Common myeloid progenitor, CD34-positive (primary cell): ENCODE measurements around the gene FBLN7.
"Not testable (repeated sequence)": the region's sequence is repeated elsewhere in the genome, so short reads cannot be mapped to it uniquely, and the experiment has no call there.

Experiments used
- CTCF ChIA-PET: fragments of 350-600 bp; sonication (Branson Sonifier 250); formaldehyde crosslinking; loops from one replicate; lab custom pipeline; 2021; ENCODE audit warnings: antibody characterized with exemption; lab: Charles Lee
- POLR2A ChIA-PET: fragments of 350-600 bp; sonication (Branson Sonifier 250); formaldehyde crosslinking; loops from one replicate; lab custom pipeline; 2021; ENCODE audit warnings: antibody characterized with exemption; lab: Charles Lee
- DNase-seq, 3 donors: peaks; one replicate each; pipeline versions ENCODE4 v3.0.0 to v3.0.0-alpha.2; 2013
- H3K27ac ChIP-seq, 2 experiments: 1 replicate in 1 of 2; 2 replicates in 1 of 2; pipeline ENCODE4 v1.7.0; 2013; ENCODE audit warnings: inconsistent platforms in 2 of 2, low read length in 2 of 2, mild to moderate bottlenecking in 2 of 2, low read depth in 1 of 2, moderate library complexity in 1 of 2; ENCODE audit not compliant: severe bottlenecking in 2 of 2, insufficient read depth in 1 of 2, poor library complexity in 1 of 2
- H3K27me3 ChIP-seq, 5 experiments: replicated peaks in 2 of 5; 1 replicate in 3 of 5; 2 replicates in 2 of 5; pipeline versions ENCODE4 v1.6.1 to v1.7.0; 2013; ENCODE audit warnings: low read length in 4 of 5, mild to moderate bottlenecking in 2 of 5, moderate library complexity in 2 of 5, inconsistent platforms in 1 of 5; ENCODE audit not compliant: insufficient read depth in 5 of 5, control insufficient read depth in 4 of 5
- H3K36me3 ChIP-seq, 4 experiments: 1 replicate in 2 of 4; 2 replicates in 2 of 4; pipeline versions ENCODE4 v1.6.1 to v1.7.0; 2013; ENCODE audit warnings: low read length in 3 of 4, control low read depth in 1 of 4, mild to moderate bottlenecking in 1 of 4; ENCODE audit not compliant: control insufficient read depth in 4 of 4, insufficient read depth in 4 of 4
- H3K4me1 ChIP-seq, 4 experiments: 1 replicate in 3 of 4; 2 replicates in 1 of 4; pipeline versions ENCODE4 v1.6.1 to v1.7.1; 2013; ENCODE audit warnings: low read length in 3 of 4, mild to moderate bottlenecking in 3 of 4, control low read depth in 1 of 4, inconsistent platforms in 1 of 4, moderate library complexity in 1 of 4; ENCODE audit not compliant: control insufficient read depth in 4 of 4, insufficient read depth in 4 of 4; ENCODE audit errors: control extremely low read depth in 1 of 4
- H3K4me3 ChIP-seq, 7 experiments: 1 replicate in 4 of 7; 2 replicates in 3 of 7; pipeline versions ENCODE4 v1.5.1 to v1.7.0; 2013; ENCODE audit warnings: mild to moderate bottlenecking in 7 of 7, low read length in 6 of 7, moderate library complexity in 6 of 7, inconsistent platforms in 2 of 7, low read depth in 2 of 7, control low read depth in 1 of 7; ENCODE audit not compliant: insufficient read depth in 4 of 7, control insufficient read depth in 1 of 7; ENCODE audit errors: extremely low read depth in 1 of 7
- H3K9me3 ChIP-seq, 5 experiments: 1 replicate in 4 of 5; 2 replicates in 1 of 5; pipeline versions ENCODE4 v1.6.1 to v1.7.1; 2013; ENCODE audit warnings: low read length in 4 of 5, mild to moderate bottlenecking in 2 of 5, inconsistent platforms in 1 of 5, low read depth in 1 of 5, moderate library complexity in 1 of 5; ENCODE audit not compliant: control insufficient read depth in 4 of 5, insufficient read depth in 2 of 5; ENCODE audit errors: control extremely low read depth in 1 of 5
- WGBS: methylation state at CpG from one replicate; pipeline ENCODE4 v1.1.5; 2013; ENCODE audit not compliant: insufficient coverage; 5-methylcytosine and 5-hydroxymethylcytosine counted together

Gene FBLN7

DNA sequence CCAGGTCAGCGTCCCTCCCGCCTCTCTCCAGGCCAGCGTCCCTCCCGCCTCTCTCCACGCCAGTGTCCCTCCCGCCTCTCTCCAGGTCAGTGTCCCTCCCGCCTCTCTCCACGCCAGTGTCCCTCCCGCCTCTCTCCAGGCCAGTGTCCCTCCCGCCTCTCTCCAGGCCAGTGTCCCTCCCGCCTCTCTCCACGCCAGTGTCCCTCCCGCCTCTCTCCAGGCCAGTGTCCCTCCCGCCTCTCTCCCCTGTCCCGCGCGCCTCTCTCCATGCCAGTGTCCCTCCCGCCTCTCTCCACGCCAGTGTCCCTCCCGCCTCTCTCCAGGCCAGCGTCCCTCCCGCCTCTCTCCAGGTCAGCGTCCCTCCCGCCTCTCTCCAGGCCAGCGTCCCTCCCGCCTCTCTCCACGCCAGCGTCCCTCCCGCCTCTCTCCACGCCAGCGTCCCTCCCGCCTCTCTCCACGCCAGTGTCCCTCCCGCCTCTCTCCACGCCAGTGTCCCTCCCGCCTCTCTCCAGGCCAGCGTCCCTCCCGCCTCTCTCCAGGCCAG, 1.5 kb downstream of the FBLN7 start:
- Histone ChIP-seq H3K4me1 (peaks cover 3 to 19% (median 13%) of the 10 kb centered on the region in 4 experiments), H3K4me3 (peak overlapping the region in 1 of 7 experiments; percentile 11), H3K27me3 (peaks cover 0 to 48% (median 22%) of the 10 kb centered on the region in 5 experiments)
- H3K9me3 ChIP-seq, CTCF ChIA-PET, POLR2A ChIA-PET, H3K27ac ChIP-seq, H3K36me3 ChIP-seq, DNase-seq: not testable (repeated sequence)
- WGBS: 8% methylated on average over 21 of the region's 38 CpGs

DNA sequence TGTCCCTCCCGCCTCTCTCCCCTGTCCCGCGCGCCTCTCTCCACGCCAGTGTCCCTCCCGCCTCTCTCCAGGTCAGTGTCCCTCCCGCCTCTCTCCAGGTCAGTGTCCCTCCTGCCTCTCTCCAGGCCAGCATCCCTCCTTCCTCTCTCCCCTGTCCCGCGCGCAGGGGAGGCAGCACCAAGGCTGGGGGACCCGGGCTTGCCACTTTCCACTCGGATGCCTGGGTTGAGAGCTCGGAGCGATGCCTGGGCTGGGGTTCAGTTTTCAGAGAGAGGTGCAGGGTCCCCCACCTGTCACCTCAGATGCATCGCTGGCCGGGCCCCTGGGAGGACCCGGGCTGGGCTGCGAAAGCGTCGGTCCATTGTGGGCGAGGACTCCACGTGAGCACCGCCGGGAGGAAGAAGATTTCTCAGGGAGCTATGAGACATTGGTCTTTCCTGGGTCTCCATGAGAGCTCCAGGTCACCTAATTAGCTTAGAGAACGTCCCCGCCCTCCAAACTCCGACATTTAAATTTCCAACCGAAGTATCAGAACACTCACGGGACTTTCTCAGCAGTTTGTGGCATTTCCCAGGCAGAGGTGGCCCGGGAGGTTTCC, 2.1 kb downstream of the FBLN7 start:
- whole genome bisulfite sequencing: 15% methylated on average over 23 of the region's 30 CpGs
- Histone ChIP-seq H3K36me3 (no peaks in the 10 kb centered on the region), H3K27ac (no peak overlapping the region), H3K9me3 (peaks cover 0 to 8% (median 0%) of the 10 kb centered on the region in 5 experiments), H3K4me3 (peak overlapping the region in 2 of 7 experiments; percentile 11 to 19), H3K4me1 (peaks cover 3 to 19% (median 13%) of the 10 kb centered on the region in 4 experiments), H3K27me3 (peaks cover 0 to 48% (median 22%) of the 10 kb centered on the region in 5 experiments)
- ChIA-PET POLR2A (no interaction called here), CTCF (no interaction called here)
- no peak for DNase-seq

DNA sequence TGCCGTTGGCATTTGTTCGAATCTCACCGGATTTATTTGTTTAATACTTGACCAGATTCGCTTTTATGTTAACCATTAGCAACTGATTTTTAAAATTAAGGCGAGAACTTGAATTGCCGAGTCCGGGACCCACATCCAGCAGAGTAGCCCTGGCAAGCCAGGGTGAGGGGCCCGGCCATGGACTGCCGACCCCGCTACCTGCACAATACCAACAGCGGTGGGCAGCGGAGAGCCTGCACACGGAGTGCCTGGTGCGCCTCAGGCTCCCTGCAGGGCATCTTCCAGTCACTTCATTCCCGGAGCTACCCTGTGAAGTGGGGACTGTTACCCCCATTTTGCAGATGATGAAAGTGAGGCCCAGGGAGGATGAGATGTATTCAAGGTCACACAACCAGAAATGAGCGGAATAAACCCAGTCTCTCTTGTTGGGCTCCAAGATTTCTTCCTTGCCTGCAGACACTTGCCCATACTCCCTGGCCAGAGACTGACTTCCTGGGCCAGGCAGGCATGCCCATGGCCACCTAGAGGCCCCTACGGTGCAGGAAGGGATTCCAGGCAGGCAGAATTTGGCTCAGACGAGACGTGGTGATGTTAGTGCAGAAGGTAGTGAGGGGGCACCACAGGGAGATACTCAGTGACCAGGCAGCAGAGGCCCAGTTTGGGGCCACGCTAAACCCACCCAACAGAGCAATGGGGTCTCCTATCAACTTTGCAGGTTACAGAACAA, 2.9 kb downstream of the FBLN7 start:
- H3K4me3 ChIP-seq: peak overlapping the region in 1 of 7 experiments; percentile 19
- peaks cover 0 to 48% (median 22%) of the 10 kb centered on the region in 5 experiments for H3K27me3 ChIP-seq
- no peak overlapping the region for H3K27ac ChIP-seq
- H3K9me3 ChIP-seq: peaks cover 0 to 8% (median 0%) of the 10 kb centered on the region in 5 experiments
- POLR2A ChIA-PET: no interaction called here
- peaks cover 3 to 19% (median 13%) of the 10 kb centered on the region in 4 experiments for H3K4me1 ChIP-seq
- CTCF ChIA-PET: no interaction called here
- H3K36me3 ChIP-seq: no peaks in the 10 kb centered on the region
- DNase-seq: no peak
- WGBS: 93% methylated on average over 16 of the region's 20 CpGs

DNA sequence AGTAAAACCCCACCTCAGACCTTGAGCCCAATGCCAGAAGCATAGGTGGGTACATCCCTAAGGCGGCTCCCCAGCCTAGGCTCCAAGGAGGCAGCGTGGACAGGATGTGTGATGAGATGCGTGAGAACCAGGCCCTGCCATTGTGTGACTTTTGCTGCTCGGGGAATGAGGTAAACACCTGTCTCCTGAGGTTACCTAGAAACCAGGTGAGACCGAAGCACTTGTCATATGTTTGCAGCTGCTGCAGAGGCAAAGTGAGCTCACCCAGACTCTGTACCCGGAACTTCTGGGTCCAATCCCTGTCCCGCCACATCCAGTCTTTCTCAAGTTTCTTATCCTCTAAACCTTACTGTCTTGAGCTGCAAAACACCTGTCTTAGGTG, 3.4 kb downstream of the FBLN7 start:
- 97% methylated on average over 4 of the region's 7 CpGs for WGBS
- Histone ChIP-seq H3K27me3 (peaks cover 0 to 48% (median 22%) of the 10 kb centered on the region in 5 experiments), H3K4me1 (peaks cover 3 to 19% (median 13%) of the 10 kb centered on the region in 4 experiments), H3K36me3 (no peaks in the 10 kb centered on the region), H3K4me3 (no peak overlapping the region), H3K27ac (no peak overlapping the region), H3K9me3 (peaks cover 0 to 6% (median 0%) of the 10 kb centered on the region in 5 experiments)
- DNase-seq: no peak
- ChIA-PET POLR2A (no interaction called here), CTCF (no interaction called here)

DNA sequence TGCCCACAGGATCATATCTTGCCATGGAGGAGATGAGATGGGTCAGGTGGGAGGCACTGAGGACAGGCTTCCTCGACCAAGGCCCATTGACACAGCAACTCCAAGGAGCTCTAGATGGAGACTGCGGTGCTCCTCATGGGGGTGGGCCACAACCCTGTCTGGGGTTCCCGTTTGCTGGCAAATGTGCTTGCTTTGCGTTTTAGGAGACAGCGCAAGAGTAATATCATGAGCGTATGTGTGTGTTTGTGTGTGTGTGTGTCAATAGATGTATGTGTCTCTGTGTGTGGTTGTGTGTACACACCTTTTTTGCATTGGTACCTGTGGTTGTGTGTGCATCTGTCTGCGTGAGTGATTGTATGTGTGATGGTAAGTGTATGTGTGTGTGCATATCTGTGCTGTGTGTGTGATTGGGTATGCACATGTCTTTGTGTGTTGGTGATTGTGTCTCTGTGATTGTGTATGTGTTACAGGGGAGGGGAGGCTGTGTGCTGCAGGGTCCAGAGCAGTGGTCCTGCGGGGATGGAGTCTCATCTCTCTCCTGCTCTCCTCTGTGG, 4.4 kb downstream of the FBLN7 start:
- CTCF ChIA-PET: no interaction called here
- peaks cover 0 to 6% (median 0%) of the 10 kb centered on the region in 5 experiments for H3K9me3 ChIP-seq
- H3K36me3 ChIP-seq: no peaks in the 10 kb centered on the region
- DNase-seq: no peak
- peaks cover 3 to 17% (median 12%) of the 10 kb centered on the region in 4 experiments for H3K4me1 ChIP-seq
- H3K27me3 ChIP-seq: peaks cover 0 to 41% (median 20%) of the 10 kb centered on the region in 5 experiments
- POLR2A ChIA-PET: no interaction called here
- no peak overlapping the region for H3K4me3 ChIP-seq
- WGBS: 91% methylated on average over 8 of the region's 8 CpGs
- H3K27ac ChIP-seq: no peak overlapping the region

DNA sequence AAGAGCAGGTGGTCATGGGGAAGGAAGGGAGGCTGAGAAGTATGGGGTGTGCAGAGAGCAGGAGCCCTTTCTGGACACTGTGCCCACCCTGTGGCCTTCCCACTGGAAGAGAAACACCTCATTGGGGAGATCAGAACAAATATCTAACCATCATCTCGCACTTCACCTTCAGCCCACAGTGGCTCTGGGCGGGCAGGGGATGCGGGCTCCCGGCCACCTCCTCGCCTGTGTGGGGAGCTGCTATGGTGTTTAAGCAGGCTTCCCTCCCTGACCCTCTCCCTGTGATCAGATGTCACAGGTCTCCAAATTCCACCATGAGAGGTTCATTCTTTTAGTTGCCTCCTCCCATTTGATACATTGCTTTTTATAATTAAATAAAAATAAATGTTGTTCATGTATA, 5.0 kb downstream of the FBLN7 start:
- Histone ChIP-seq H3K9me3 (peaks cover 0 to under 1% (median 0%) of the 10 kb centered on the region in 5 experiments), H3K4me1 (peaks cover 0 to 12% (median 7%) of the 10 kb centered on the region in 4 experiments), H3K36me3 (no peaks in the 10 kb centered on the region), H3K4me3 (no peak overlapping the region), H3K27me3 (peaks cover 0 to 35% (median 16%) of the 10 kb centered on the region in 5 experiments), H3K27ac (no peak overlapping the region)
- 100% methylated on average over 3 of the region's 5 CpGs for WGBS
- no peak for DNase-seq
- ChIA-PET POLR2A (no interaction called here), CTCF (no interaction called here)
